ENCODE measurements around the gene CCT6B. TPM values are rescaled to one million over a fixed set of nuclear protein-coding genes. Genes with fewer than 3 reads are reported as not detected.

The CCT6B gene
- polyA plus RNA-seq, 2 of the 4 experiments (the other 2 are of a cell fraction) = 0.77 to 3.1 TPM

- ChIA-PET CTCF (interaction anchor here (1.1 kb wide), 1 partner anchor 11 kb away, joined by 4 read pairs; no protein-coding TSS in a partner anchor), POLR2A (interaction anchor here (0.6 kb wide), 1 partner anchor 135 kb away, joined by 5 read pairs; no protein-coding TSS in a partner anchor)
- Histone ChIP-seq H3K4me1 (no peaks in the 10 kb centered on the region), H3K9me3 (no peaks in the 10 kb centered on the region), H3K4me2 (no peak overlapping the region), H3K4me3 (no peak overlapping the region), H3K27ac (no peak overlapping the region)
- DNase-seq (ENCODE audit: low read depth in 1 of 2, low spot score in 1 of 2) (no peak), FAIRE-seq (no peak), ATAC-seq (no peak)
- WGBS (ENCODE audit: missing lambda C conversion rate) = 0% methylated on average over 3 of the region's 3 CpGs
- no peak for TF ChIP-seq RCOR1 (IDR thresholded peaks at IDR 0.05; ENCODE audit: low read depth, low read length)
- no peak for TF ChIP-seq BHLHE40 (IDR thresholded peaks at IDR 0.05; ENCODE audit: low read depth, low read length)
- no peak for TF ChIP-seq NR3C1 (IDR thresholded peaks at IDR 0.05)
- TF ChIP-seq RARB (CRISPR knock-in tag; IDR thresholded peaks at IDR 0.05) = no peak
- TF ChIP-seq FOSB (CRISPR knock-in tag; IDR thresholded peaks at IDR 0.05) = no peak
- TF ChIP-seq MAZ (IDR thresholded peaks at IDR 0.05; ENCODE audit: borderline replicate concordance, low read depth, low read length) = no peak
- no peak for TF ChIP-seq E2F6 (IDR thresholded peaks at IDR 0.05; ENCODE audit: borderline replicate concordance, low read depth)
- TF ChIP-seq MYC (IDR thresholded peaks at IDR 0.05; ENCODE audit: borderline replicate concordance, low read length) = no peak
- TF ChIP-seq CTCF (IDR thresholded peaks at IDR 0.05) = no peak
- TF ChIP-seq ZNF302 (CRISPR knock-in tag; IDR thresholded peaks at IDR 0.05) = no peak
- TF ChIP-seq TFCP2L1 (CRISPR knock-in tag; IDR thresholded peaks at IDR 0.05) = no peak
- TF ChIP-seq ATOH8 (CRISPR knock-in tag; IDR thresholded peaks at IDR 0.05; ENCODE audit: low read depth) = no peak
- no peak for TF ChIP-seq POLR2A (IDR thresholded peaks at IDR 0.05; ENCODE audit: low read length)
These were observed 82.1 kb downstream of the CCT6B start for GRCh38 chr17:34879146-34879545.

Other genes with a start within 250 kb of the CCT6B start
- gene ZNF830, start 80 bp upstream of the CCT6B start, polyA plus RNA-seq (2011; rRNA removed) = 12.6 and 21.2 TPM in 2 replicates
- gene ZNF830, start 80 bp upstream of the CCT6B start, polyA plus RNA-seq (2017; fragmentation: RNase III; extraction: RNeasy Plus Mini Kit Qiagen cat#74134 plus additional on column Dnase treatment) = 18.4 to 20.0 TPM (median 19.9 TPM) in 3 replicates
- 56.8 and 63.4 TPM in 2 replicates for gene LIG3, start 19.1 kb upstream of the CCT6B start, polyA plus RNA-seq (2011; rRNA removed)
- gene LIG3, start 19.1 kb upstream of the CCT6B start, polyA plus RNA-seq (2017; fragmentation: RNase III; extraction: RNeasy Plus Mini Kit Qiagen cat#74134 plus additional on column Dnase treatment) = 35.6 to 40.2 TPM (median 36.3 TPM) in 3 replicates
- gene RFFL, start 102.2 kb upstream of the CCT6B start, polyA plus RNA-seq (2011; rRNA removed) = 35.5 and 49.4 TPM in 2 replicates
- 22.7 to 27.0 TPM (median 23.2 TPM) in 3 replicates for gene RFFL, start 102.2 kb upstream of the CCT6B start, polyA plus RNA-seq (2017; fragmentation: RNase III; extraction: RNeasy Plus Mini Kit Qiagen cat#74134 plus additional on column Dnase treatment)
- 18.4 and 21.0 TPM in 2 replicates for gene RAD51D, start 158.4 kb upstream of the CCT6B start, polyA plus RNA-seq (2011; rRNA removed)
- 17.7 to 23.8 TPM (median 20.1 TPM) in 3 replicates for gene RAD51D, start 158.4 kb upstream of the CCT6B start, polyA plus RNA-seq (2017; fragmentation: RNase III; extraction: RNeasy Plus Mini Kit Qiagen cat#74134 plus additional on column Dnase treatment)
- gene FNDC8, start 160.2 kb upstream of the CCT6B start, polyA plus RNA-seq (2011; rRNA removed) = not detected in 2 replicates
- gene FNDC8, start 160.2 kb upstream of the CCT6B start, polyA plus RNA-seq (2017; fragmentation: RNase III; extraction: RNeasy Plus Mini Kit Qiagen cat#74134 plus additional on column Dnase treatment) = not detected in 3 replicates
- 19.3 and 20.9 TPM in 2 replicates for gene NLE1, start 180.8 kb upstream of the CCT6B start, polyA plus RNA-seq (2011; rRNA removed)
- 29.7 to 31.8 TPM (median 30.0 TPM) in 3 replicates for gene NLE1, start 180.8 kb upstream of the CCT6B start, polyA plus RNA-seq (2017; fragmentation: RNase III; extraction: RNeasy Plus Mini Kit Qiagen cat#74134 plus additional on column Dnase treatment)
- not detected in 2 replicates for gene UNC45B, start 186.4 kb upstream of the CCT6B start, polyA plus RNA-seq (2011; rRNA removed)
- gene UNC45B, start 186.4 kb upstream of the CCT6B start, polyA plus RNA-seq (2017; fragmentation: RNase III; extraction: RNeasy Plus Mini Kit Qiagen cat#74134 plus additional on column Dnase treatment) = not detected in 3 replicates
- not detected in 2 replicates for gene SLC35G3, start 232.9 kb upstream of the CCT6B start, polyA plus RNA-seq (2011; rRNA removed)
- gene SLC35G3, start 232.9 kb upstream of the CCT6B start, polyA plus RNA-seq (2017; fragmentation: RNase III; extraction: RNeasy Plus Mini Kit Qiagen cat#74134 plus additional on column Dnase treatment) = not detected in 3 replicates

All from A549 (cell line).